Activated B cell treated with CpG ODN at 0.5 μM for 24 hours (primary cell): ENCODE measurements around the gene FMN1. TPM values are rescaled to one million over a fixed set of nuclear protein-coding genes. Genes with fewer than 3 reads are reported as not detected.

ENCODE experiments used
- ATAC-seq: fragments of 200-7000 bp; cut with Tn5 transposase; one replicate; pipeline ENCODE4 v1.10.0; 2021; ENCODE audit warnings: low read depth, mild to moderate bottlenecking, moderate library complexity
- CTCF ChIA-PET: fragments of 350-600 bp; sonication (Branson Sonifier 250); formaldehyde crosslinking; loops from one replicate; lab custom pipeline; 2021; ENCODE audit warnings: antibody characterized with exemption; lab: Charles Lee
- POLR2A ChIA-PET: fragments of 350-600 bp; sonication (Branson Sonifier 250); formaldehyde crosslinking; loops from one replicate; lab custom pipeline; 2021; ENCODE audit warnings: antibody characterized with exemption; lab: Charles Lee
- DNase-seq: peaks from one replicate; pipeline ENCODE4 v3.0.0; 2022
- H3K27ac Mint-ChIP-seq: one replicate; pipeline ENCODE4 v1.8.0; 2020; ENCODE audit warnings: mixed read lengths
- H3K27me3 Mint-ChIP-seq: one replicate; pipeline ENCODE4 v1.8.0; 2021; ENCODE audit warnings: mixed read lengths
- H3K36me3 Mint-ChIP-seq: one replicate; pipeline ENCODE4 v1.8.0; 2021; ENCODE audit warnings: low read depth, mixed read lengths
- H3K4me1 Mint-ChIP-seq: one replicate; pipeline ENCODE4 v1.8.0; 2021; ENCODE audit warnings: mixed read lengths
- H3K4me3 Mint-ChIP-seq: one replicate; pipeline ENCODE4 v1.8.0; 2020; ENCODE audit warnings: mild to moderate bottlenecking, mixed read lengths
- H3K9me3 Mint-ChIP-seq: one replicate; pipeline ENCODE4 v1.8.0; 2020; ENCODE audit warnings: mixed read lengths
- intact Hi-C: fragments of 100-400 bp; cut with micrococcal nuclease; formaldehyde crosslinking; loops from one replicate; pipeline ENCODE4 v1.15.1; 2024
- total RNA-seq: library from RNA; stranded (reverse); gene quantifications from 2 replicates; pipeline ENCODE4 v1.2.3, GENCODE V29; 2022
- TF ChIP-seq, protein P1 (sequence below): fragments of 200-600 bp; IDR thresholded peaks from one replicate; pipeline ENCODE4 v1.8.0; 2022; ENCODE audit warnings: antibody characterized with exemption, mild to moderate bottlenecking

Gene FMN1
- total RNA-seq, 1 donor from 2014 or later = 0.80 TPM

DNA sequence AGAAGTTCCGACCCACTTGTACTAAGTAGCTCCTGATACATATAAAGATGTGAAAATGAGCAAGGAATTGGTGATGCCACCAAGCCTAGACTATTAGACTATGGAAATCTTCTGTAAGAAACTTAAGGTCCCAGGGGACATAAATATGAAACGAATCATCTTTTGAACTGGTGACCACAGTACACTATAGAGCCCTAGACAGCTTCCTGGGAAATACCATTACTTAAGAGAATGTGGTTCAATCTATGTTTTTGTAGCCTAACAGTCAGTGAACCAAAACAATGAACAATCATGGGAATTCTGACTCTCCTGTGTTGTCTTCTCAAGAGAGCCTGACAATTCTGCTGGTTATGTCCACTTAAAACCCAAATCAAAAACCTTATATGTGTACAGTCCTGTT lies 285.1 kb downstream of the FMN1 start:
- ChIA-PET CTCF (interaction anchor here (1.0 to 2.0 kb wide), 6 partner anchors 10 to 260 kb away, joined by 3 to 17 read pairs (median 5); no protein-coding TSS in a partner anchor), POLR2A (interaction anchor here (1.5 to 1.7 kb wide), 2 partner anchors 9 to 75 kb away, joined by 4 to 5 read pairs; no protein-coding TSS in a partner anchor)
- no peaks in the 10 kb centered on the region for H3K27me3 Mint-ChIP-seq
- H3K4me1 Mint-ChIP-seq = peaks cover 54% of the 10 kb centered on the region
- ATAC-seq = no peak
- TF ChIP-seq, protein P1, sequence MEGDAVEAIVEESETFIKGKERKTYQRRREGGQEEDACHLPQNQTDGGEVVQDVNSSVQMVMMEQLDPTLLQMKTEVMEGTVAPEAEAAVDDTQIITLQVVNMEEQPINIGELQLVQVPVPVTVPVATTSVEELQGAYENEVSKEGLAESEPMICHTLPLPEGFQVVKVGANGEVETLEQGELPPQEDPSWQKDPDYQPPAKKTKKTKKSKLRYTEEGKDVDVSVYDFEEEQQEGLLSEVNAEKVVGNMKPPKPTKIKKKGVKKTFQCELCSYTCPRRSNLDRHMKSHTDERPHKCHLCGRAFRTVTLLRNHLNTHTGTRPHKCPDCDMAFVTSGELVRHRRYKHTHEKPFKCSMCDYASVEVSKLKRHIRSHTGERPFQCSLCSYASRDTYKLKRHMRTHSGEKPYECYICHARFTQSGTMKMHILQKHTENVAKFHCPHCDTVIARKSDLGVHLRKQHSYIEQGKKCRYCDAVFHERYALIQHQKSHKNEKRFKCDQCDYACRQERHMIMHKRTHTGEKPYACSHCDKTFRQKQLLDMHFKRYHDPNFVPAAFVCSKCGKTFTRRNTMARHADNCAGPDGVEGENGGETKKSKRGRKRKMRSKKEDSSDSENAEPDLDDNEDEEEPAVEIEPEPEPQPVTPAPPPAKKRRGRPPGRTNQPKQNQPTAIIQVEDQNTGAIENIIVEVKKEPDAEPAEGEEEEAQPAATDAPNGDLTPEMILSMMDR = no peak
- H3K27ac Mint-ChIP-seq = peak overlapping the region; percentile 20
- intact Hi-C loops = loop anchor here (1.0 to 5.0 kb wide), 2 partner anchors 10 to 77 kb away; no protein-coding TSS in a partner anchor
- H3K4me3 Mint-ChIP-seq = no peak overlapping the region
- DNase-seq = no peak
- H3K9me3 Mint-ChIP-seq = no peaks in the 10 kb centered on the region
- H3K36me3 Mint-ChIP-seq = no peaks in the 10 kb centered on the region

DNA sequence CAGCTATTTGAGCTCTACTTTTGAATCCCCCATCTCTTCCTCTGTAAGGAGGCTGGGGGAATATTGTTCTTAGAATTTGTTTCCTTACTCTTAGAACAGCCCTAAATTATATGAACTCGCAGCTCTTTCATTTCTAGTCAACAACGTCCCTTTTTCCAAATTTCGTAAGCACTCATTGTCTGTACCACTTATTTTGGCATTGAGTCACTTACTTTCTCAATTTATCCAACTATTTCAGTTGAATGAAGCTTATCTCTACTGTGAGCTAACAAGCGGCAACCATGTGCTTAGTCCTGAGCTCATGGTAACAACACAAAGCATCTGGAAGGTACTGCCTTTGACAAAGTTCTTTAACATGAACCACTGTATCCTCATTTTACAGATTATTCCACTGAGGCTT lies 285.6 kb downstream of the FMN1 start:
- H3K9me3 Mint-ChIP-seq = no peaks in the 10 kb centered on the region
- intact Hi-C loops = loop anchor here (1.0 to 5.0 kb wide), 2 partner anchors 10 to 77 kb away; no protein-coding TSS in a partner anchor
- peaks cover 60% of the 10 kb centered on the region for H3K4me1 Mint-ChIP-seq
- peak overlapping the region; percentile 79 for H3K27ac Mint-ChIP-seq
- peak; percentile 5 for ATAC-seq
- no peaks in the 10 kb centered on the region for H3K27me3 Mint-ChIP-seq
- H3K36me3 Mint-ChIP-seq = no peaks in the 10 kb centered on the region
- TF ChIP-seq, protein P1 = no peak
- ChIA-PET CTCF (interaction anchor here (0.9 to 2.0 kb wide), 7 partner anchors 10 to 259 kb away, joined by 3 to 17 read pairs (median 6); no protein-coding TSS in a partner anchor), POLR2A (interaction anchor here (1.0 to 1.7 kb wide), 3 partner anchors 10 to 75 kb away, joined by 4 to 17 read pairs (median 5); no protein-coding TSS in a partner anchor)
- H3K4me3 Mint-ChIP-seq = peak overlapping the region; percentile 66
- no peak for DNase-seq

DNA sequence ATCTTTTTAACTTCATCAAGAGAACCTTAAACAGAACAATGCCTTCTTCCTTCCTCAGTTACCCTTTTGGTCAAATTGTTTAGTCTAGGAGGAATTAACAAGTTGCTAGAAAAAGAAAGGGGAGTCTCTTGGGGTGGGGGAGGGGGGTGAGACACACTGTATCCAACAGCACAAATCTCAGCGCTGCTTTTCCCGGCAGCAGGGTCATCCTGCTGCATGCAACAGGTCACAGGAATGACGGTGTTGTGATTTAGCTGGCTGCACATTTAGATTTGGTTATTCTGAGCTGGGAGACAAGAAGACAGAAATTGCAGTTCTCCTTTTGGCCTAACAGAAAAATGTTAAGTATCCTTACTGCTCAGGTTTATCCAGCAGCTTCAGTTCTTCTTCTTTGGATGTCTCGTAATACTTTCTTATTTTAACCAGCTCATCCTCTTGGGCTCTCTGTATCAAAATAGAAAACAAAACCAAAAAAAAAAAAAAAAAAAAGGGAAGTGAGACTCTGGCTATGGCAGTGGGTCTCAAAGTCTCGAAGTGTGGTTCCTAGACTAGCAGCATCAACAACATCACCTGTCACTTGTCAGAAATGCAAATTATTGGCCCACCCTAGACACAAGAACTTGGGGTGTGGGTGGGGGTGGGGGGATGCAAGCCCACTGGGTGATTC lies 286.2 kb downstream of the FMN1 start:
- no peaks in the 10 kb centered on the region for H3K9me3 Mint-ChIP-seq
- TF ChIP-seq, protein P1 = no peak
- intact Hi-C loops = loop anchor here (5.0 kb wide), 1 partner anchor 76 kb away; no protein-coding TSS in a partner anchor
- peak; percentile 85 for ATAC-seq
- peaks cover 66% of the 10 kb centered on the region for H3K4me1 Mint-ChIP-seq
- POLR2A ChIA-PET = interaction anchor here (0.7 to 1.7 kb wide), 7 partner anchors 9 to 1547 kb away, joined by 3 to 17 read pairs (median 7); no protein-coding TSS in a partner anchor
- peak; percentile 24 for DNase-seq
- no peaks in the 10 kb centered on the region for H3K27me3 Mint-ChIP-seq
- H3K36me3 Mint-ChIP-seq = no peaks in the 10 kb centered on the region
- peak overlapping the region; percentile 66 for H3K4me3 Mint-ChIP-seq
- CTCF ChIA-PET = interaction anchor here (0.9 to 2.0 kb wide), 7 partner anchors 9 to 258 kb away, joined by 3 to 17 read pairs (median 6); no protein-coding TSS in a partner anchor
- peak overlapping the region; percentile 79 for H3K27ac Mint-ChIP-seq

DNA sequence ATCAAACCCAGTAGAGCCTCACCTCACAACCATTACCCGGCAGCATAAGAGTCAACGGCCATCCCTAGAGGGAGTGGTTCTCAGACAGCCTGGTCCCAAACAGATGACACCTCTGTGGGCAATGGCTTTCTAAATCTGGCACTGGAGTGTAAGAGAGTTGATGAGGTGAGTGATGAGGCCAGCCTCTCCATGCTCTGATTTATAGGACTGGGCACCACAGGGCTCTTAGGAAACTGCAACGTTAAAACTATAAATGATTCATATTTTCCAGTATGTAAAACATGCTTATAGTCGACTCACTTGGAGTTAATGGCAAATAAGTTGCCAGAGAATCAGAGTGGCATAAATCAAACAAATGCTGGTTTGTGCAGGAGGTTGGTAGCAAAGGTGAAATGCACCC lies 289.0 kb downstream of the FMN1 start:
- no peaks in the 10 kb centered on the region for H3K9me3 Mint-ChIP-seq
- POLR2A ChIA-PET = no interaction called here
- no peak overlapping the region for H3K27ac Mint-ChIP-seq
- ATAC-seq = no peak
- H3K4me3 Mint-ChIP-seq = no peak overlapping the region
- H3K4me1 Mint-ChIP-seq = peaks cover 56% of the 10 kb centered on the region
- intact Hi-C loops = loop anchor here (5.0 kb wide), 1 partner anchor 73 kb away; no protein-coding TSS in a partner anchor
- no peaks in the 10 kb centered on the region for H3K36me3 Mint-ChIP-seq
- peaks cover 3% of the 10 kb centered on the region for H3K27me3 Mint-ChIP-seq
- TF ChIP-seq, protein P1 = no peak
- DNase-seq = no peak
- CTCF ChIA-PET = no interaction called here

DNA sequence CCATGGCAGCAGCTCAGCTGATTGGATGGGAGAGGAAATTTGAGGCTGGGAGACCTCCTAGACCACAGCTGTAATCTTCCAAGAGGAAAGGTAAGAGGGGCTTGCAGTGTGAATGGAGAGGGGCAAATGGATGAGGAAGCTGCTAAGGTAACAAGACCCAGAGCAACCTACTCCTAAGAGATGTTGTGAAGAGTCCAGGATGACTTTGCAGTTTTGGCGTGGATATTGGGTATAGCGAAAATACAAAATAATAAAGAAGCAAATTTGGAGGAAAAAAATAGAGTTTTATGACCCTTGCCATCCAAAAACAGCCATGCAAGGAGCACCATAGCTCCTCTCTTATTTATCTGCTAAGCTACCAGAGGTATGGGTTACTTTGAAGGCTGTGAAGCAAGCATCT lies 290.1 kb downstream of the FMN1 start:
- no peak overlapping the region for H3K4me3 Mint-ChIP-seq
- H3K27ac Mint-ChIP-seq = no peak overlapping the region
- POLR2A ChIA-PET = no interaction called here
- TF ChIP-seq, protein P1 = no peak
- H3K4me1 Mint-ChIP-seq = peaks cover 53% of the 10 kb centered on the region
- no peak for DNase-seq
- intact Hi-C loops = no loop called here
- CTCF ChIA-PET = interaction anchor here (2.1 kb wide), 1 partner anchor 60 kb away, joined by 7 read pairs; no protein-coding TSS in a partner anchor
- H3K27me3 Mint-ChIP-seq = peaks cover 3% of the 10 kb centered on the region
- no peak for ATAC-seq
- no peaks in the 10 kb centered on the region for H3K36me3 Mint-ChIP-seq
- no peaks in the 10 kb centered on the region for H3K9me3 Mint-ChIP-seq
